ENCODE data around the gene ATRIP. TPM values are rescaled to one million over a fixed set of nuclear protein-coding genes. Genes with fewer than 3 reads are reported as not detected.
"Not testable (repeated sequence)": the region's sequence is repeated elsewhere in the genome, so short reads cannot be mapped to it uniquely, and the experiment has no call there.

Gene ATRIP
- total RNA-seq (10 to 100 TPM; 22.1 to 22.8 TPM), polyA plus RNA-seq (13.4 TPM)

DNA sequence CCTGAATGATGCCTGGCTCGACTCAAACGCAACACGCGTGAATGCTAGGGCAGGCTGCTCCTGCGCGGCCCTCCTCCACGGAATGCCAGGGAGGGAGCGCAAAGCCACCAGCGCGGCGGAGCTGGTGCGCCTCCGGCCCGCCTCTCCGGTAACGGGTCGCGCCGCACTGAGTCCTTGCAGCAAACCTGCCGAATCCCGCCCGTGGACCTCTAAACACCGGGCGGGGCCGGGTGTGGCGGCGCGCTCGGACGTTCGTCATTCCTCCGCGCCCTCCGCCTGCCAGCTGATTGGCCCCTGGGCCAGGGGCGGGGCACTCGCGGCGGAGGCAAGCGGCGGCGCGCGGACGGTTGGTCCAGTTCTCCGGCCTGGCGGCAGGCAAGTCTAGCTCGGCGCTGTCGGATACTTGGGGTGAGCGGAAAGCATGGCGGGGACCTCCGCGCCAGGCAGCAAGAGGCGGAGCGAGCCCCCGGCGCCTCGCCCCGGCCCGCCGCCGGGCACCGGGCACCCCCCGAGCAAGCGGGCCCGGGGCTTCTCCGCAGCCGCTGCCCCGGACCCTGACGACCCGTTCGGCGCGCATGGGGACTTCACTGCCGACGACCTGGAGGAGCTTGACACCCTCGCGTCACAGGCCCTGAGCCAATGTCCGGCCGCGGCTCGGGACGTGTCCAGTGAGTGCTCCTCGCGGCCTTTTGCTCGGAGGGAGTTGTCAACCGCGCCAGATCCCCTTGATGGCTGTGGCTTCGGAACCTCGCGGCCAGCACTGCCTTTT, at the start of gene ATRIP:
Gene ATRIP, plus strand, starts transcription at position 313 of the 769 bp plus-strand sequence. Its CDS starts 109 bp downstream, at position 422.
- no peaks in the 10 kb centered on the region for H3K9me3 ChIP-seq (ENCODE audit: low read length)
- POLR2A ChIA-PET: interaction anchor here (0.6 to 1.8 kb wide), 9 partner anchors 10 to 206 kb away, joined by 3 to 10 read pairs (median 4); partner anchors contain the start of genes SHISA5 and ZNF589
- DNase-seq: peak; percentile 78 to 89 (median 83)
- H3K4me1 ChIP-seq (ENCODE audit: insufficient read depth, low read length): peaks cover 26% of the 10 kb centered on the region
- no peaks in the 10 kb centered on the region for H3K27me3 ChIP-seq (ENCODE audit: insufficient read depth, low read length, poor library complexity, severe bottlenecking)
- peaks cover 14% of the 10 kb centered on the region for H3K36me3 ChIP-seq (ENCODE audit: insufficient read depth, low read length)
- CTCF ChIA-PET: interaction anchor here (0.8 to 4.7 kb wide), 10 partner anchors 11 to 178 kb away, joined by 3 to 60 read pairs (median 4); no protein-coding TSS in a partner anchor
- peak within 1 kb of the TSS; percentile 71 for H3K27ac ChIP-seq (ENCODE audit: low read depth, low read length)
- H3K4me3 ChIP-seq (ENCODE audit: low read length): peak within 1 kb of the TSS; percentile 88
- H3K27me3 Mint-ChIP-seq: no peaks in the 10 kb centered on the region
- H3K27ac Mint-ChIP-seq: peak within 1 kb of the TSS; percentile 91 to 96 (median 95)
- H3K9me3 Mint-ChIP-seq: no peaks in the 10 kb centered on the region
- H3K36me3 Mint-ChIP-seq: peaks cover 0 to 47% (median 8%) of the 10 kb centered on the region in 3 donors
- peaks cover 27 to 46% (median 37%) of the 10 kb centered on the region in 3 donors for H3K4me1 Mint-ChIP-seq
- H3K4me3 Mint-ChIP-seq: peak within 1 kb of the TSS; percentile 84 to 94 (median 88)

DNA sequence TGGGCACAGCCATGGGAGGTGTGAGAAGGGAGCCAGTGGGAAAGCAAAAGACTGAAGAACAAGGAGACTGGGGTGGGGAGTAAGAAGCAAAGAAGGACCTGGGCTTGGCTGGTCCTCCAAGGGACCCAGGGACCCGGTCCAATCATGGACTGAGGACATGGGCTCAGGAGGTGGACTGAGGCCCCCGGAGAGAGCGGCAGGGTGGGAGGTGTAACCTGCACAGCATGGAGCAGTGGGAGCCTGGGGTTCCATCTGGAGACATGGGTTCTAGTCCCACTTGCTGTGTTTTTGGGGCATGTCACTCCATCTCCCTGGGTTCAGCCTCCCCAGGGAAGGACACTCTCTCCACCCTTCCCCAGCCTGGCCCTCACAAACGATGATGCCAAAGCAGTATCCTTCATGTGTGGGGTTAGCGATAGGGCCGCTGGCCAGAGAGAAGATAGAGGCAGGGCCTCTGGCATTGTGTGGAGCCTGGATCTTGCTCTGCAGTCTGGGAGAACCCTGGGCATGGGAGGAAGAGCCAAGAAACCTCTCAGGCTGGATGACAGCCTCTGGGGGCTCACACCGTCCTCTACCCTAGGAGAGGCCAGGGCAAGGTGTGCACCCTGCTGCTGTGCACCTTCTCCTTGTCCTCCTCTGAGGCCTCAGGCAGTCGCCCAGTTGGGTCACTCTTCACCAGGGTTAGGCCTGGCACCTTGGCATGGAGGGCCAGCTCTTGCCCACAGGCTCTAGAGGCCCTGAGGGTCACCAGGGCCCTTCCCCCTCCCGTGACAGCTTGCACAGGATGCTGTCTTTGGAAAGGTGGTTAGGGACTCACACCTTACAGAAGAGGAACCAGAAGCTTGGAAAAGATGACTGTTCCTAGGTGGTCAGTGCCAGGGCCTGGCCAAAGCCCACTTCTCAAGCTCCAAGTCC, 48.5 kb upstream of the ATRIP start:
- H3K36me3 Mint-ChIP-seq: no peaks in the 10 kb centered on the region
- ChIA-PET CTCF (interaction anchor here (1.0 to 8.0 kb wide), 4 partner anchors 14 to 151 kb away, joined by 3 to 176 read pairs (median 72); partner anchors contain the start of gene SHISA5), POLR2A (no interaction called here)
- no peaks in the 10 kb centered on the region for H3K9me3 Mint-ChIP-seq
- H3K27me3 ChIP-seq (ENCODE audit: insufficient read depth, low read length, poor library complexity, severe bottlenecking): no peaks in the 10 kb centered on the region
- no peak overlapping the region for H3K27ac ChIP-seq (ENCODE audit: low read depth, low read length)
- no peaks in the 10 kb centered on the region for H3K4me1 ChIP-seq (ENCODE audit: insufficient read depth, low read length)
- no peaks in the 10 kb centered on the region for H3K9me3 ChIP-seq (ENCODE audit: low read length)
- H3K4me1 Mint-ChIP-seq: no peaks in the 10 kb centered on the region
- no peak overlapping the region for H3K4me3 Mint-ChIP-seq
- no peaks in the 10 kb centered on the region for H3K36me3 ChIP-seq (ENCODE audit: insufficient read depth, low read length)
- H3K4me3 ChIP-seq (ENCODE audit: low read length): no peak overlapping the region
- no peak for DNase-seq
- peaks cover 6 to 36% of the 10 kb centered on the region in 2 donors for H3K27me3 Mint-ChIP-seq
- H3K27ac Mint-ChIP-seq: peak overlapping the region in 1 of 8 donors; percentile 79

DNA sequence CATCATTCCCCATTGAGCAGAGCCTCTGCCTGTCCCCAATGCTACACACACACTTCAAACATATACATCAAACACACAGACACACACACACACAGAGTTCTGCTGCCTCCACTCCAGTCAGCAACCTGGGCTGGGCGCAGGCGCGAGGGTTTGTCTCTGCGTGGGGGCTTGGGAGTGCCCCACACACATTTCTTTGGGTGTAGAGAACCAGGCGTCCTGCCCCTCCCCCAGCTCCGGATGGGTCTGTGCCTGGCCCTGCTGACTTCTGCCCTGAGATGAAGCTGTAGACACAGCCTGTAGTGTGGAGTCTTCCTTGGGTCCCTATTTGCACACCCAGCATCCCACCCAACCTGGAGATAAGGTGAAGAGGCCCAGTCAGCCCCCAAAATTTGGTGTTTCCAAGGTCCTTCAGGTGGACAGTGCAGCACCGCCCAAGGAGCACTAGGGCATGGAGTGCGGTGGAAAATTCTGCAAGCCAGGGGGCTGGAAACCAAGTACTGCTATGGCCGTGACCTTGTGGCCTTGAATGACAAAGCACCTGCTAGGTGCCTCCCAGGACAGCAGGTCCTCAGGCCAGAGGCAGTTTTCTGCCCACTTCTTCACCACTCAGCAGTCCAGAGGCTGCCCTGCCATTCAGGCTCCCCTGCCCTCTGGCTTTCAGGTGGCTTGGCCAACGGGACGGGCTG, 47.7 kb upstream of the ATRIP start:
- no peak overlapping the region for H3K4me3 Mint-ChIP-seq
- no peaks in the 10 kb centered on the region for H3K9me3 Mint-ChIP-seq

DNA sequence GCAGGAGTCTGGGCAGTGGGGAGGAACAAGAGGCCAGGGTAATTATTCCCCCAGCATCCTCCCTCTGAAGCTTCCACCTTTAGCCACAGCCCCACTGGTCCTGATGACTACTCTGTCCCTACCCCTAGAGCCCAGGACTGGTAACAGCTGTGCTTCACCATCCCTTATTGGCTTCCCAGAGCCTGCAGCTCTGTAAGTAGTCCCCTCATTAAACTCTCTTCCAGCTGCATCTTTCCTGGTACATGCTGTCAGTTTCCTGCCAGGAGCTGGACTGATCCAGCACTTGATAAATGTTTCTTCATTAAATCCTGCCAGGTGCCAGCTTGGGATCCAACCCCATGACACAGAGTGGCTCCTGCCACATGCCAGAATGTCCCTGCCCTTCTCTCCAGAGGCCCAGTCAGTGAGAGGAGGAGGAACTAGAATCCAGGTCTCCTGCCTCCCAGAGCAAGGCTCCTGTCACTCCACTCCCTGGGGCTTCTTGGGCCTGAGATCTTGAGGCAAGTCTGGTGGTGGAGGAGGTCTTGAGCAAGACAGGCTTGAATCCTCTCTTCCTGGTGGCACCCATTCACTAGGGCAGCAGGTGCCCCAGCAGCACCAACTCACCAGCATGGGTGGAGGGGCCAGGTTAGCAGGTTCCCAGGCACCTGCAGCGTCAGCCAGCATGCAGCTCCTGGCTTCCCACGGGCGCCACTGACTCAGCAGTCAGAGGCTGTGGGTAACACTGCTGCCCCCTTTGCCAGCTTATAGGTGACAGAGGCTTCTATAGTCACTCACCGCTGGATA, 47.0 kb upstream of the ATRIP start:
- H3K4me1 Mint-ChIP-seq: no peaks in the 10 kb centered on the region
- H3K27me3 ChIP-seq (ENCODE audit: insufficient read depth, low read length, poor library complexity, severe bottlenecking): no peaks in the 10 kb centered on the region
- H3K4me1 ChIP-seq (ENCODE audit: insufficient read depth, low read length): no peaks in the 10 kb centered on the region
- ChIA-PET POLR2A (no interaction called here), CTCF (interaction anchor here (1.5 to 8.0 kb wide), 15 partner anchors 12 to 211 kb away, joined by 3 to 176 read pairs (median 10); partner anchors contain the start of genes ATRIP, PFKFB4, SHISA5 and UQCRC1)
- peaks cover 6 to 27% of the 10 kb centered on the region in 2 donors for H3K27me3 Mint-ChIP-seq
- H3K36me3 ChIP-seq (ENCODE audit: insufficient read depth, low read length): no peaks in the 10 kb centered on the region
- H3K36me3 Mint-ChIP-seq: no peaks in the 10 kb centered on the region
- H3K9me3 ChIP-seq (ENCODE audit: low read length): no peaks in the 10 kb centered on the region
- no peaks in the 10 kb centered on the region for H3K9me3 Mint-ChIP-seq
- H3K27ac Mint-ChIP-seq: no peak overlapping the region
- H3K27ac ChIP-seq (ENCODE audit: low read depth, low read length): no peak overlapping the region
- no peak overlapping the region for H3K4me3 Mint-ChIP-seq
- H3K4me3 ChIP-seq (ENCODE audit: low read length): no peak overlapping the region
- DNase-seq: no peak

More for the DNA sequence above, 47.7 kb upstream of the ATRIP start:
- Histone ChIP-seq H3K4me3 (ENCODE audit: low read length) (no peak overlapping the region), H3K27ac (ENCODE audit: low read depth, low read length) (no peak overlapping the region), H3K36me3 (ENCODE audit: insufficient read depth, low read length) (no peaks in the 10 kb centered on the region), H3K27me3 (ENCODE audit: insufficient read depth, low read length, poor library complexity, severe bottlenecking) (no peaks in the 10 kb centered on the region), H3K9me3 (ENCODE audit: low read length) (no peaks in the 10 kb centered on the region), H3K4me1 (ENCODE audit: insufficient read depth, low read length) (no peaks in the 10 kb centered on the region)
- ChIA-PET CTCF (interaction anchor here (1.0 to 8.0 kb wide), 5 partner anchors 13 to 159 kb away, joined by 3 to 176 read pairs (median 71); partner anchors contain the start of genes PFKFB4 and SHISA5), POLR2A (no interaction called here)
- Mint-ChIP-seq H3K36me3 (no peaks in the 10 kb centered on the region), H3K27ac (no peak overlapping the region), H3K27me3 (peaks cover 6 to 32% of the 10 kb centered on the region in 2 donors), H3K4me1 (no peaks in the 10 kb centered on the region)
- no peak for DNase-seq

DNA sequence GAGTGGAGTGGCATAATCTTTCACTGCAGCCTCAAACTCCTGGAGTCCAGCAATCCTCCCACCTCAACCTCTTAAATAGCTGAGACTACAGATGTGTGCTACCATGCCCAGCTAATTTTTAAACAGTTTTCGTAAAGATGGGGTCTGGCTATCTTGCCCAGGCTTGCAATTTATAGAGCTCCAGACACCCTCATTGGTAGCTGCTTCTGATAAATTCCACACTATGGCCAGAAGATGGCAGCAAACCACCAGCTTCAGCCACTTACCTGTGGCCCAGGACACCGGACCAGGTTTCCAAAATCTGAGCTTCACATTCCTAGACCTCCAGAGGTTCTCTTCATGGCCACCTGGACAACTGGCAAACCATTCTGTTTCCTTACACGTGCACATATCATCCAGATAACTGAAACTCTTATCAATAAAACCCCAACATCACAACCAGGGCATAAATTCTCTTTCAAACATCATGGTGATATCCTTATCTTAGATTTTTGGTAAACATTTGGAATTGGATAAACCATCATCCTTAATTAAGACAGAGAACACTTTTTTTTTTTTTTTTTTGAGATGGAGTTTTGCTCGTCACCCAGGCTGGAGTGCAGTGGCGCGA, 45.6 kb upstream of the ATRIP start:
- no peak overlapping the region for H3K4me3 Mint-ChIP-seq
- no peaks in the 10 kb centered on the region for H3K36me3 Mint-ChIP-seq
- H3K27ac ChIP-seq (ENCODE audit: low read depth, low read length): no peak overlapping the region
- H3K27me3 Mint-ChIP-seq: peaks cover 6 to 15% of the 10 kb centered on the region in 2 donors
- H3K4me1 Mint-ChIP-seq: no peaks in the 10 kb centered on the region
- H3K27ac Mint-ChIP-seq: no peak overlapping the region
- ChIA-PET POLR2A (interaction anchor here (0.7 to 1.2 kb wide), 8 partner anchors 35 to 156 kb away, joined by 3 to 11 read pairs (median 4); partner anchors contain the start of genes ATRIP, CCDC51 and TMA7), CTCF (interaction anchor here (0.7 to 8.0 kb wide), 56 partner anchors 8 to 338 kb away, joined by 3 to 176 read pairs (median 5); partner anchors contain the start of genes ATRIP, CCDC51, PFKFB4 and PLXNB1)
- DNase-seq: peak; percentile 36 to 76 (median 64)
- no peaks in the 10 kb centered on the region for H3K9me3 ChIP-seq (ENCODE audit: low read length)
- H3K27me3 ChIP-seq (ENCODE audit: insufficient read depth, low read length, poor library complexity, severe bottlenecking): no peaks in the 10 kb centered on the region
- H3K9me3 Mint-ChIP-seq: no peaks in the 10 kb centered on the region
- H3K4me3 ChIP-seq (ENCODE audit: low read length): no peak overlapping the region
- no peaks in the 10 kb centered on the region for H3K36me3 ChIP-seq (ENCODE audit: insufficient read depth, low read length)
- H3K4me1 ChIP-seq (ENCODE audit: insufficient read depth, low read length): no peaks in the 10 kb centered on the region

DNA sequence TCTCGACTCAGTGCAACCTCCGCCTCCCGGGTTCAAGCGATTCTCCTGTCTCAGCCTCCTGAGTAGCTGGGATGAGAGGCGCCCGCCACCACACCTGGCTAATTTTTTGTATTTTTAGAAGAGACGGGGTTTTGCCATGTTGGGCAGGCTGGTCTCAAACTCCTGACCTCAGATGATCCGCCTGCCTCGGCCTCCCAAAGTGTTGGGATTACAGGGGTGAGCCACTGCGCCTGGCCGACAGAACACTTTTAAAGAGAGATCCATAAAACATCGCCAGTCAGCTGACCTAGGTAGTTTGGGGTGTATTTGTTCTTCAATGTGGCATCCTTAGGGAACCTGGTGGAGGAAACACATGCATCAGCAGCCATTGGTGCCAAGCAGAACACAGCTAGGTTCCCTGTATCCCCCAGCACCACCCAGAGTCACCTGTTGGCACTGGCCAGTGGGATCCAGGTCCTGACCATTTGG, 45.1 kb upstream of the ATRIP start:
- ChIA-PET POLR2A (interaction anchor here (0.7 to 1.2 kb wide), 6 partner anchors 35 to 156 kb away, joined by 3 to 11 read pairs (median 4); partner anchors contain the start of genes ATRIP, CCDC51 and TMA7), CTCF (interaction anchor here (0.8 to 8.0 kb wide), 39 partner anchors 8 to 338 kb away, joined by 3 to 176 read pairs (median 5); partner anchors contain the start of genes ATRIP, CCDC51, PFKFB4 and PLXNB1)

More for the DNA sequence above, 45.1 kb upstream of the ATRIP start:
- H3K4me1 ChIP-seq (ENCODE audit: insufficient read depth, low read length); DNase-seq; H3K4me3 Mint-ChIP-seq; H3K4me1 Mint-ChIP-seq; H3K4me3 ChIP-seq (ENCODE audit: low read length); H3K9me3 Mint-ChIP-seq; H3K36me3 ChIP-seq (ENCODE audit: insufficient read depth, low read length); H3K9me3 ChIP-seq (ENCODE audit: low read length); H3K27ac Mint-ChIP-seq; H3K36me3 Mint-ChIP-seq; H3K27ac ChIP-seq (ENCODE audit: low read depth, low read length); H3K27me3 ChIP-seq (ENCODE audit: insufficient read depth, low read length, poor library complexity, severe bottlenecking): not testable (repeated sequence)
- H3K27me3 Mint-ChIP-seq: peaks cover 6 to 13% of the 10 kb centered on the region in 2 donors

Measured in CD8-positive, alpha-beta memory T cell (primary cell).